ENCODE data around the gene AKIRIN1.
"Not testable (repeated sequence)": the region's sequence is repeated elsewhere in the genome, so short reads cannot be mapped to it uniquely, and the experiment has no call there.

DNA sequence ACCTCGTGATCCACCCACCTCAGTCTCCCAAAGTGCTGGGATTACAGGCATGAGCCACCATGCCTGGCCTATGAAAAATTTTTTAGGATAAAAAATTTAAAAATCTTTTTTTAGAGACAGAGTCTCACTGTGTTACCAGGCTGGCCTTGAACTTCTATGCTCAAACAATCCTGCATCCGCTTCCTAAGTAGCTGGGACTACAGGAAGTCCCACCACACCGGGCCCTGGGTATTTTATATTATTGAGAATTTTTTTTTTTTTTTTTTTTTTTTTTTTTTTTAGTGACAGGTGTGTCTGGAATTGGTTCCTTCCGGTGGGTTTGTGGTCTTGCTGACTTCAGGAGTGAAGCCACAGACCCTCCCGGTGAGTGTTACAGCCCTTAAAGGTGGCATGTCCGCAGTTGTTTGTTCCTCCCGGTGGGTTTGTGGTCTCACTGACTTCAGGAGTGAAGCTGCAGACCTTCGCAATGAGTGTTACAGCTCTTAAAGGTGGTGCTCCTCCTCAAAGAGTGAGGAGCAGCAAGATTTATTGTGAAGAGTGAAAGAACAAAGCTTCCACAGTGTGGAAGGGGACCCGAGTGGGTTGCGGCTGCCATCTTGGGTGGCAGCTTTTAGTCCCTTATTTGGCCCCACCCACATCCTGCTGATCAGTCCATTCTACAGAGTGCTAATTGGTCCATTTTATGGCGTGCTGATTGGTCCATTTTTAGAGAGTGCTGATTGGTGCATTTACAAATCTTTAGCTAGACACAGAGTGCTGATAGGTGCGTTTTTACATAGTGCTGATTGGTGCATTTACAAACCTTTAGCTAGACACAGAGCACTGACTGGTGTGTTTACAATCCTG, 13.5 kb upstream of the AKIRIN1 start:
- TF ChIP-seq, protein P1, sequence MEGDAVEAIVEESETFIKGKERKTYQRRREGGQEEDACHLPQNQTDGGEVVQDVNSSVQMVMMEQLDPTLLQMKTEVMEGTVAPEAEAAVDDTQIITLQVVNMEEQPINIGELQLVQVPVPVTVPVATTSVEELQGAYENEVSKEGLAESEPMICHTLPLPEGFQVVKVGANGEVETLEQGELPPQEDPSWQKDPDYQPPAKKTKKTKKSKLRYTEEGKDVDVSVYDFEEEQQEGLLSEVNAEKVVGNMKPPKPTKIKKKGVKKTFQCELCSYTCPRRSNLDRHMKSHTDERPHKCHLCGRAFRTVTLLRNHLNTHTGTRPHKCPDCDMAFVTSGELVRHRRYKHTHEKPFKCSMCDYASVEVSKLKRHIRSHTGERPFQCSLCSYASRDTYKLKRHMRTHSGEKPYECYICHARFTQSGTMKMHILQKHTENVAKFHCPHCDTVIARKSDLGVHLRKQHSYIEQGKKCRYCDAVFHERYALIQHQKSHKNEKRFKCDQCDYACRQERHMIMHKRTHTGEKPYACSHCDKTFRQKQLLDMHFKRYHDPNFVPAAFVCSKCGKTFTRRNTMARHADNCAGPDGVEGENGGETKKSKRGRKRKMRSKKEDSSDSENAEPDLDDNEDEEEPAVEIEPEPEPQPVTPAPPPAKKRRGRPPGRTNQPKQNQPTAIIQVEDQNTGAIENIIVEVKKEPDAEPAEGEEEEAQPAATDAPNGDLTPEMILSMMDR (IDR thresholded peaks at IDR 0.05) = not testable (repeated sequence)
- TF ChIP-seq EZH2phosphoT487 (IDR thresholded peaks at IDR 0.05) = not testable (repeated sequence)

Measured in neural progenitor cell (in vitro differentiated cells).